GM19193 (cell line): Measurements from ENCODE around the gene MMEL1.

ENCODE experiments used
- POLR2A ChIP-seq: IDR thresholded peaks from 4 replicates; pipeline ENCODE4 v1.6.1; 2011; ENCODE audit not compliant: insufficient read depth, insufficient read length; ENCODE audit errors: extremely low read depth

Gene MMEL1

GRCh38 chr1:2628191-2628932 is 4.5 kb downstream of the MMEL1 start:
- TF ChIP-seq POLR2A = no peak

- no peak for TF ChIP-seq POLR2A
Observed at GRCh38 chr1:2627746-2628145, 5.1 kb downstream of the MMEL1 start.

GRCh38 chr1:2625311-2625710 is 7.5 kb downstream of the MMEL1 start:
- no peak for TF ChIP-seq POLR2A

GRCh38 chr1:2624735-2625300 is 8.0 kb downstream of the MMEL1 start:
- no peak for TF ChIP-seq POLR2A

- TF ChIP-seq POLR2A = no peak
Observed at GRCh38 chr1:2623571-2624337, 9.1 kb downstream of the MMEL1 start.

GRCh38 chr1:2617971-2618470 is 14.8 kb downstream of the MMEL1 start:
- TF ChIP-seq POLR2A = no peak

- TF ChIP-seq POLR2A = no peak
Observed at GRCh38 chr1:2614145-2614544, 18.7 kb downstream of the MMEL1 start.

- TF ChIP-seq POLR2A = no peak
Observed at GRCh38 chr1:2612591-2613365, 20.0 kb downstream of the MMEL1 start.

GRCh38 chr1:2611621-2612437 is 21.0 kb downstream of the MMEL1 start:
- TF ChIP-seq POLR2A = no peak

GRCh38 chr1:2611031-2611501 is 21.8 kb downstream of the MMEL1 start:
- no peak for TF ChIP-seq POLR2A

GRCh38 chr1:2610036-2610959 is 22.5 kb downstream of the MMEL1 start:
- no peak for TF ChIP-seq POLR2A

GRCh38 chr1:2609319-2610035 is 23.3 kb downstream of the MMEL1 start:
- TF ChIP-seq POLR2A = no peak
